MCF 10A (cell line): Measurements from ENCODE around the gene PIM3. TPM values are rescaled to one million over a fixed set of nuclear protein-coding genes. Genes with fewer than 3 reads are reported as not detected.
A peak's percentile ranks its signal among the peaks of the same experiment; 100 is the strongest.

Experiments
- BruUV-seq: library from RNA; stranded (reverse); fragments of 400-500 nt; replicated peaks from 2 replicates; lab custom pipeline; 2021; lab: Mats Ljungman, UMichigan
- CTCF ChIA-PET: fragments of 300-600 bp; sonication (Branson Sonifier 250); formaldehyde crosslinking; extraction: SDS; loops from one replicate; lab custom pipeline; 2021; ENCODE audit warnings: antibody characterized with exemption, inconsistent platforms; lab: Yijun Ruan, JAX
- POLR2A ChIA-PET: fragments of 300-600, 350-650 bp; sonication (Branson Sonifier 250); formaldehyde crosslinking; extraction: SDS; loops from one replicate; lab custom pipeline; 2020; ENCODE audit warnings: antibody characterized with exemption, inconsistent platforms; lab: Yijun Ruan, JAX
- DNase-seq: peaks from one replicate; pipeline ENCODE4 v3.0.0-alpha.2; 2018; ENCODE audit not compliant: unreplicated experiment
- H3K27ac Mint-ChIP-seq: one replicate; pipeline ENCODE4 v1.8.0; 2022; ENCODE audit warnings: mild to moderate bottlenecking, low read depth, mixed read lengths; ENCODE audit not compliant: unreplicated experiment
- H3K27me3 Mint-ChIP-seq: one replicate; pipeline ENCODE4 v1.8.0; 2022; ENCODE audit warnings: mixed read lengths; ENCODE audit not compliant: insufficient read depth, unreplicated experiment
- H3K36me3 Mint-ChIP-seq: one replicate; pipeline ENCODE4 v1.8.0; 2022; ENCODE audit warnings: mild to moderate bottlenecking, moderate library complexity, mixed read lengths; ENCODE audit not compliant: insufficient read depth, unreplicated experiment
- H3K4me1 Mint-ChIP-seq: one replicate; pipeline ENCODE4 v1.8.0; 2022; ENCODE audit warnings: mixed read lengths; ENCODE audit not compliant: insufficient read depth, unreplicated experiment
- H3K4me3 Mint-ChIP-seq: one replicate; pipeline ENCODE4 v1.8.0; 2022; ENCODE audit warnings: mild to moderate bottlenecking, moderate library complexity, mixed read lengths; ENCODE audit not compliant: unreplicated experiment
- H3K9me3 Mint-ChIP-seq: one replicate; pipeline ENCODE4 v1.8.0; 2022; ENCODE audit warnings: mixed read lengths; ENCODE audit not compliant: unreplicated experiment
- intact Hi-C: fragments of 100-400 bp; cut with micrococcal nuclease; formaldehyde crosslinking; loops from 2 replicates; pipeline ENCODE4 v1.14.1; 2022
- total RNA-seq: library from RNA; stranded (reverse); gene quantifications from 2 replicates; pipeline ENCODE4 v1.2.3, GENCODE V29; 2022
- TF ChIP-seq, protein P1 (sequence below): fragments of 200-600 bp; IDR thresholded peaks from one replicate; pipeline ENCODE4 v1.8.0; 2022; ENCODE audit warnings: antibody characterized with exemption, mild to moderate bottlenecking; ENCODE audit not compliant: unreplicated experiment

Gene PIM3
- total RNA-seq, 1 experiment from 2014 or later: 56.3 TPM

DNA sequence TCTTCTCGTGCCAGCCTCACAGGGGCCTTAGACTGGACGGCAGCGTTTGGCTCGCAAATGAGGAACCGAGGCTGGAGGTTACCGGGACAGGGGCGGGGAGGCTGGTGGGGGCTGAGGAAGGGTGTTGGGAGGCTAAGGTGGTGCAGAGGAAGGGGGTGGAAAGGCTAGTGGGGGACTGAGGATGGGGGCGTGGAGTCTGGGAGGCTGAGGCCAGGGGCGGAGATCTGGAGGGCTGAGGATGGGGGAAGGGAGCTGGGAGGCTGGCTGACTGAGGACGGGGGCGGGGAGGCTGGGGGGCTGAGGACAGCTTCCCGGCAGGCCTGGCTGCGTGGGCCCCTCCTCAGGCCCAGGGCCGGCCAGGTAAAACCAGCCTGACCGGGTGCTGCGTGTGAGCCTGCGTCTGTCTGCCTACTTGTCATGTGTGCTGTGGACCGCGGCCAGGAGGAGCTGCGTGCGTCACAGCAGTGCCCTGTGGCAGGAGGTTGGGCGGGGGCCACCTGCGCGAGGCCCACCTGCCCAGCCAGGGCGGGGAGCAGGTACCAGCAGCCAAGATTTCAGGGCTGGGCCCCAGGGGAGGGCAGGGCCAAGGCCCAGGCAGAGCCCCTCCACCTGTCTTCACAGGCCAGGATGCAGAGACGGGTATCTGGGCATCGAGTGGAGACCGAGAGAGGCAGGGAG is 9.4 kb upstream of the PIM3 start:
- no TSS peak for BruUV-seq
- peak; percentile 90 for DNase-seq
- peak overlapping the region; percentile 29 for H3K4me3 Mint-ChIP-seq
- H3K4me1 Mint-ChIP-seq: peaks cover 24% of the 10 kb centered on the region
- CTCF ChIA-PET: interaction anchor here (0.6 to 1.2 kb wide), 3 partner anchors 21 to 79 kb away, joined by 3 to 7 read pairs (median 3); no protein-coding TSS in a partner anchor
- H3K27me3 Mint-ChIP-seq: no peaks in the 10 kb centered on the region
- H3K27ac Mint-ChIP-seq: peak overlapping the region; percentile 88
- POLR2A ChIA-PET: interaction anchor here (1.0 to 6.2 kb wide), 8 partner anchors 10 to 77 kb away, joined by 3 to 73 read pairs (median 9); partner anchors contain the start of gene PIM3
- H3K9me3 Mint-ChIP-seq: no peaks in the 10 kb centered on the region
- TF ChIP-seq, protein P1, sequence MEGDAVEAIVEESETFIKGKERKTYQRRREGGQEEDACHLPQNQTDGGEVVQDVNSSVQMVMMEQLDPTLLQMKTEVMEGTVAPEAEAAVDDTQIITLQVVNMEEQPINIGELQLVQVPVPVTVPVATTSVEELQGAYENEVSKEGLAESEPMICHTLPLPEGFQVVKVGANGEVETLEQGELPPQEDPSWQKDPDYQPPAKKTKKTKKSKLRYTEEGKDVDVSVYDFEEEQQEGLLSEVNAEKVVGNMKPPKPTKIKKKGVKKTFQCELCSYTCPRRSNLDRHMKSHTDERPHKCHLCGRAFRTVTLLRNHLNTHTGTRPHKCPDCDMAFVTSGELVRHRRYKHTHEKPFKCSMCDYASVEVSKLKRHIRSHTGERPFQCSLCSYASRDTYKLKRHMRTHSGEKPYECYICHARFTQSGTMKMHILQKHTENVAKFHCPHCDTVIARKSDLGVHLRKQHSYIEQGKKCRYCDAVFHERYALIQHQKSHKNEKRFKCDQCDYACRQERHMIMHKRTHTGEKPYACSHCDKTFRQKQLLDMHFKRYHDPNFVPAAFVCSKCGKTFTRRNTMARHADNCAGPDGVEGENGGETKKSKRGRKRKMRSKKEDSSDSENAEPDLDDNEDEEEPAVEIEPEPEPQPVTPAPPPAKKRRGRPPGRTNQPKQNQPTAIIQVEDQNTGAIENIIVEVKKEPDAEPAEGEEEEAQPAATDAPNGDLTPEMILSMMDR: no peak
- intact Hi-C loops: no loop called here
- H3K36me3 Mint-ChIP-seq: no peaks in the 10 kb centered on the region

DNA sequence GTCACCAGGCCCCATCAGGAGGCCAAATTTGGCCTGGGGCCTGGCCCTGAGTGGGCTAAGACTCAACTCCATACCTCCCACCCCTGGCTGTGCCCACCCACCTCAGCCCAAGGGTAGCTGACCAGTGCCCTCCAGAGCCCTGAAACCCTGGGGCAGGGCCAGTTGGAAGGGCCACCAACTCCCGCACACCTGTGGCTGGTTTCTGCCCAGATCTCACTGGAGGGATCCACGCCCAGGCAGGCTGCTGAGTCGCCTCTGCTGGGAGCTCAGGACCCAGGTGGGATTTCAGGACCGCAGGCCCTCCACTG is 8.9 kb upstream of the PIM3 start:
- Mint-ChIP-seq H3K36me3 (no peaks in the 10 kb centered on the region), H3K4me3 (no peak overlapping the region), H3K4me1 (peaks cover 29% of the 10 kb centered on the region), H3K9me3 (no peaks in the 10 kb centered on the region), H3K27me3 (no peaks in the 10 kb centered on the region), H3K27ac (peak overlapping the region; percentile 88)
- ChIA-PET POLR2A (interaction anchor here (1.0 to 6.2 kb wide), 7 partner anchors 10 to 76 kb away, joined by 3 to 73 read pairs (median 9); partner anchors contain the start of gene PIM3), CTCF (interaction anchor here (0.6 to 1.2 kb wide), 3 partner anchors 21 to 79 kb away, joined by 3 to 7 read pairs (median 3); no protein-coding TSS in a partner anchor)
- intact Hi-C loops: no loop called here
- peak; percentile 32 for DNase-seq
- TF ChIP-seq, protein P1: no peak
- no TSS peak for BruUV-seq

DNA sequence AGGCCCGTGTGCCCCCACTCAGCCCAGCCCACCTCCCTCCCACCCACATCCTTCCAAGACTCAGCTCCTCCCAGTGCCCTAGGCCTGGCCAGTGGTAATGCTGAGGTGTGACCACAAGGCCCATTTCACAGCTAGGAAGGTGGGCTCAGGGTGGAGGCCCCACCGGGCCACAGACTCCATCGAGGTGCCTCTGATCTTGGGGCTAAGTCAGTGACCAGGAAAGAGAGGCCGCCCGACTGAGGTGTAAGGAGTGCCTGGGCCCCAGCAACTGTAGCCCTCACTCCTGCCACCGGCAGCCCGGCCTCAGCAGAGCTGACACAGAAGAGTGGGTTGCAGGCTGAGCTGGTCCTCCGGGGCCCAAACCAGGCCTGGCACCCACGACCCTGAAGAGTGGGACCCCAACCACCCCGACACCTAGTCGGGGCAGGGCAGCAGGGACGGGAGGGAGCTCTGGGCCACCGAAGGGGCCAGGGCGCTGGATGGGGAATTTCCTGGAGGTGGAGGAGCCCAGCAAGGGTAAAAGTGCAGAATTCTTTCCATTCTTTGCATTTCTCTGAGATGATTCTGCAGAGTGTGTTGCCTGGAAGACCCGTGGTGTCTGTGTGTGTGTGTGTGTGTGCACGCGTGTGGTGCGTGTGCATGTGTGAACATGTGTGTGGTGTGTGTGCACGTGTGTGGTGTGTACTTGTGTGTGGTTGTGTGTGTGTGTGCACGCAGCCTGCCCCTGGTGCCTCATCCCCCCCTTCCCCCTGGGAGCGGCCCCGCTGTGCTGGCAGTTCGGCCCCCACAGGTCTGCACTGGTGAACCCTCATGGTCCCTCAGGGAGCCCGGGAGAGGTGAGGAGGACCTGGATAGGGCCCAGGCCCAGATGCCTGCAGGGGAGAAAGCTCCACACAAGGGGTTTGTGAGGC is 8.3 kb upstream of the PIM3 start:
- intact Hi-C loops: no loop called here
- Mint-ChIP-seq H3K27ac (peak overlapping the region; percentile 88), H3K9me3 (no peaks in the 10 kb centered on the region), H3K36me3 (no peaks in the 10 kb centered on the region), H3K4me3 (no peak overlapping the region), H3K27me3 (no peaks in the 10 kb centered on the region), H3K4me1 (peaks cover 35% of the 10 kb centered on the region)
- ChIA-PET POLR2A (interaction anchor here (0.9 to 6.2 kb wide), 6 partner anchors 9 to 75 kb away, joined by 5 to 73 read pairs (median 10); partner anchors contain the start of gene PIM3), CTCF (interaction anchor here (0.8 to 1.4 kb wide), 3 partner anchors 10 to 78 kb away, joined by 3 to 7 read pairs (median 3); no protein-coding TSS in a partner anchor)
- DNase-seq: no peak
- TF ChIP-seq, protein P1: no peak
- BruUV-seq: no TSS peak
